NOMO-1 treated with DMSO at 0.1 percent for 48 hours (cell line): ENCODE measurements around the gene HEPN1.
"Not testable (repeated sequence)": the region's sequence is repeated elsewhere in the genome, so short reads cannot be mapped to it uniquely, and the experiment has no call there.

ENCODE experiments used
- DNase-seq: peaks from one replicate; lab custom pipeline; 2025; ENCODE audit not compliant: unreplicated experiment; lab: John Stamatoyannopoulos, UW

HEPN1 gene

GRCh38 chr11:124941703-124942102 is 22.7 kb downstream of the HEPN1 start:
- no peak for DNase-seq

- DNase-seq: no peak
Measured at GRCh38 chr11:124942466-124943253, 23.6 kb downstream of the HEPN1 start.

DNA sequence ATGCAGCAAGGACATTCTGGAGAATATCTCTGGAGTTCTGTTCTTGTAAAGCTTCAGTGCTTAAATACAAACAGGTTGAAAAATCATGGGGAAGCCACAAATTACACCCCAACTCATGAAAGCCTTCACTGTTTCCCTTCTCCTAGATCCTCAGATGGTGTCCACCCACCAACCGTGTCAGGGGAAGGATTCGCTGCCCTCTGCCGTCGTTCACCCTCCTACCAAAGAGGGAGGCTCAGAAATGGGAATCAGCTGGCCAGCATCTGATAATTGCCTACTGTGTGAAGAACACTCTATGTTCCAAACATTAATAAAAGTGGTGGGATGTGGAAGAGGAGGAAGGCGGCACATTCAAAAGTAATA is 24.2 kb downstream of the HEPN1 start:
- no peak for DNase-seq

- DNase-seq: no peak
Measured at GRCh38 chr11:124943741-124944140, 24.7 kb downstream of the HEPN1 start.

- DNase-seq: no peak
Measured at GRCh38 chr11:124944565-124944964, 25.5 kb downstream of the HEPN1 start.

DNA sequence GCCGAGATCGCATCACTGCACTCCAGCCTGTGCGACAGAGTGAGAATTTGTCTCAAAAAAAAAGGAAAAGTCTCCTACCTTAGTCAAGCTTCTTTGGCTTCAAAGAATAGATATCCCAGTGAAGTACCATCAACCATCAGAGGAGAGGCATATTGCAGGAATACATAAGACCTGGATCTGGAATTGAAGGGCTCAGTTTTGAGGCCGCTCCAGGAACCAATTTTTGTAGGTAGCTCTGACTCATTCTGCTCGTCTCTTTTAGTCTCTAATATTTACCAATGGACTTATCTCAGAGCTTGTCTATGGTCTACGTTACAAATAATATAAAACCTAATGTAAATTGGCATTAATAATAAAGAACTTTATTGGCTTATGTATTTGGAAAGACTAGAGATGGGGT is 26.8 kb downstream of the HEPN1 start:
- no peak for DNase-seq

DNA sequence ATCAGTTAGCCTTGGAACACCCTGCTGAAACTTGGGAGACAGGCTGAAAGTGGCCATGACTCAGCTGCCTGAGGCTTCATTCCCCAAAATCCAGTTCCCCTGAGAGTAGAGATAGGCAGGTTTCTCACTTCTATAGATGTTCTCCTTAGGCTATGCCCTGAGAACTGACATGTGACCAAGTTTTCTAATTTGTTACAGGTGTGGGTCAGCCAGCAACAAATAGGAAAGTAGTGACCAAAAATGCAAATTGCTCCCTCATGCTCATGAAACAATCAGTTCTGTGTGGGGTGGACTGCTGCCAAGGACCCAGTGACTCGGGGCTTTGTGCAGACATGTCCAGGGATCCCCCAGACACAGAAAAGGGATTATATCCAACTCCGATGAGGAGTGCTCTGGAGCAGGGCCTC is 27.7 kb downstream of the HEPN1 start:
- no peak for DNase-seq

GRCh38 chr11:124950601-124951330 is 31.7 kb downstream of the HEPN1 start:
- no peak for DNase-seq

DNA sequence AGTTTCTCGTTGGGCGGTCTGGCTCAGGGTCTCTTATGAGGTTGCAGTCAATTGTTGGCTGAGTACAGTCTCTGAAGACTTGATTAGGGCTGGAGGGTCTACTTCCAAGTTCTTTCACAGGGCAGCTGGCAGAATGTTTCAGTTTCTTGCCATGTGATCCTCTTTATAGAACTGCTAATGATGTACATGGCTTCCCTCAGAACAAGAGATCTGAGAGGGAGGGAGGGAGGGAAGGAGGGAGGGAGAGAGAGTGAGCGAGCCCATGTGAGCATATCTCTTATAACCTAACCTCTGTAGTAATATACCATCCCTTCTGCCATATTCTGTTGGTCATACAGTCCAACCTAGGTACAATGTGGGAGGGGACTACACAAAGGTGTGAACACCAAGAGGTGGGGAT is 32.3 kb downstream of the HEPN1 start:
- DNase-seq: no peak

GRCh38 chr11:124953753-124954589 is 34.9 kb downstream of the HEPN1 start, which contains the start of gene CCDC15:
TSS of gene CCDC15 (plus strand) at chr11:124954202. CDS start at chr11:124954733, 531 bp downstream.
- peak; percentile 97 for DNase-seq

DNA sequence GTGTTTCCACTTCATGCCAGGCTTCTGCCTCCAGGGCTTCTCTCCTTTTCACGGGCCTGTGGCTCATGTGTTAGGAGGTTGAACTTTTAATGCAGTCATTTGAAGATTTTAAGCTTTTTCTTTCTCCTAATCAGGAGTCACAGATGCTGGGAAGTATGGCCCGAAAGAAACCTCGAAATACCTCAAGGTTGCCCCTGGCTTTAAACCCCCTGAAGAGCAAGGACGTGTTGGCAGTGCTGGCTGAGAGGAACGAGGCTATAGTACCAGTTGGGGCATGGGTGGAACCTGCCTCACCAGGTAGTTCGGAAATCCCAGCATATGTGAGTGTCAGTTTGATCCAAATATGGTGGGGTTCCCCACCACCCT is 35.5 kb downstream of the HEPN1 start:
- no peak for DNase-seq

- no peak for DNase-seq
Measured at GRCh38 chr11:124955035-124955434, 36.0 kb downstream of the HEPN1 start.

DNA sequence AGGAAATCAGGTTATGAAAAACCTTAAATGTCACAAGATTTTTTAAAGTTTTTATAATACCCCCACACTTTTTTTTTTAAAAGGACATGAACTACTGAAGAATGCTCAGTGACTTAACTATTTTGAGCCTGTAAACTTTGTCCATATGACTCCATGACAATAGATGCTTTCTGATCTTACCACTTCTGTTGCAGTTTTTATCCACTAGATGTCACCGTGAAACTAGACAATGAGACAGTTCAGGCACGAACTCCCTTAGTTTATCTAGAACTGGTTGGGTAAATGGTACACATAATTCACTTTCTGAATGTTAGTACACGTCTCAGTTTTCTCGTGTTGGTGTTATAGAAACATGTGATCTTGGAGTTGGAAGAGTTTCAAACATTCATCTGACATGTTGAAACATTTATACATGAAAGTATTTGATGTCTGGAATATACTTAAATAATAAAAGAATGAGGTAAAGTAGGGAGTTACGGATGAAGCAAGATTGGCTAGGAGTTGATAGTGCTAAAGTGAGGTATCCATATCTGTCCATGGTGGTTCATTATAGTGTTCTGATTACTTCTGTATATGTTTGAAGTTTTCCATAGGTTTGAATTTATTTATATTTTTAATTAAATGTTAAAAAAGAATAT is 43.0 kb downstream of the HEPN1 start:
- DNase-seq: peak; percentile 79

- DNase-seq: not testable (repeated sequence)
Measured at GRCh38 chr11:124968197-124968596, 49.1 kb downstream of the HEPN1 start.
